H1 (cell line): Measurements from ENCODE around the gene INSIG1. TPM values are rescaled to one million over a fixed set of nuclear protein-coding genes. Genes with fewer than 3 reads are reported as not detected.

ENCODE experiments used
- CTCF ChIA-PET: fragments of 300-600 bp; sonication (Branson Sonifier 250); formaldehyde crosslinking; loops from one replicate; lab custom pipeline; 2021; ENCODE audit not compliant: partially characterized antibody; lab: Charles Lee
- POLR2A ChIA-PET: fragments of 300-600 bp; sonication (Branson Sonifier 250); formaldehyde crosslinking; loops from one replicate; lab custom pipeline; 2021; ENCODE audit warnings: inconsistent platforms; ENCODE audit not compliant: partially characterized antibody; lab: Charles Lee
- DNase-seq, 2 experiments: peaks; one replicate each; pipeline versions ENCODE4 v3.0.0 to v3.0.0-alpha.2; 2010 to 2022; ENCODE audit warnings: low spot score in 2 of 2, low read depth in 1 of 2, mixed read lengths in 1 of 2
- FAIRE-seq: peaks from 2 replicates; lab custom pipeline; 2011; peaks lifted over from hg19 to GRCh38; lab: Jason Lieb, UNC
- H2AFZ ChIP-seq: 2 replicates; pipeline ENCODE4 v1.8.1; 2012; ENCODE audit warnings: low read length, inconsistent platforms
- H2AK5ac ChIP-seq: 2 replicates; pipeline ENCODE4 v1.6.1; 2013; ENCODE audit warnings: low read depth, low read length
- H2BK120ac ChIP-seq: replicated peaks from 2 replicates; pipeline ENCODE3; 2013; ENCODE audit warnings: low read depth, low read length, inconsistent platforms
- H2BK12ac ChIP-seq: 2 replicates; pipeline ENCODE4 v1.6.1; 2013; ENCODE audit warnings: low read depth, low read length
- H2BK15ac ChIP-seq: 2 replicates; pipeline ENCODE4 v1.6.1; 2013; ENCODE audit warnings: low read length
- H2BK20ac ChIP-seq: 2 replicates; pipeline ENCODE4 v1.6.1; 2013; ENCODE audit warnings: low read length
- H2BK5ac ChIP-seq: 2 replicates; pipeline ENCODE4 v1.6.1; 2013; ENCODE audit warnings: low read depth, low read length
- H3K14ac ChIP-seq: 2 replicates; pipeline ENCODE4 v1.6.1; 2013; ENCODE audit warnings: inconsistent platforms; ENCODE audit not compliant: insufficient read length
- H3K18ac ChIP-seq: 2 replicates; pipeline ENCODE4 v1.6.1; 2013; ENCODE audit warnings: low read length; ENCODE audit errors: extremely low read depth
- H3K23ac ChIP-seq: 2 replicates; pipeline ENCODE4 v1.6.1; 2013; ENCODE audit warnings: inconsistent platforms; ENCODE audit not compliant: insufficient read length
- H3K23me2 ChIP-seq: 2 replicates; pipeline ENCODE4 v1.6.1; 2013; ENCODE audit warnings: low read depth, low read length
- H3K27ac ChIP-seq: 2 replicates; pipeline ENCODE4 v1.6.1; 2011; ENCODE audit warnings: low read depth, low read length, inconsistent platforms
- H3K27me3 ChIP-seq, 4 experiments: replicated peaks in 1 of 4; 1 replicate in 1 of 4; 2 replicates in 3 of 4; pipeline versions ENCODE4 v1.6.1 to v1.8.1; 2011 to 2013; ENCODE audit warnings: low read length in 3 of 4, mild to moderate bottlenecking in 3 of 4, inconsistent platforms in 2 of 4, mixed read lengths in 2 of 4, moderate library complexity in 1 of 4; ENCODE audit not compliant: control insufficient read depth in 3 of 4, insufficient read depth in 3 of 4; ENCODE audit errors: extremely low read depth in 1 of 4
- H3K36me3 ChIP-seq, 4 experiments: 2 replicates each; pipeline versions ENCODE4 v1.6.1 to v1.8.1; 2011 to 2013; ENCODE audit warnings: mild to moderate bottlenecking in 4 of 4, low read length in 3 of 4, moderate library complexity in 2 of 4, control low read depth in 1 of 4, inconsistent platforms in 1 of 4; ENCODE audit not compliant: insufficient read depth in 4 of 4, control insufficient read depth in 2 of 4
- H3K4ac ChIP-seq: replicated peaks from 2 replicates; pipeline ENCODE3; 2013; ENCODE audit warnings: low read length, low read depth, mixed read lengths, inconsistent platforms; ENCODE audit not compliant: insufficient read length
- H3K4me1 ChIP-seq, 4 experiments: replicated peaks in 1 of 4; 1 replicate in 1 of 4; 2 replicates in 3 of 4; pipeline versions ENCODE4 v1.6.1 to v1.8.1; 2011 to 2013; ENCODE audit warnings: low read length in 3 of 4, inconsistent platforms in 2 of 4, mixed read lengths in 1 of 4; ENCODE audit not compliant: insufficient read depth in 4 of 4, control insufficient read depth in 3 of 4
- H3K4me2 ChIP-seq, 2 experiments: 2 replicates each; pipeline versions ENCODE4 v1.6.1 to v1.8.1; 2011 to 2013; ENCODE audit warnings: low read depth in 2 of 2, low read length in 2 of 2, control low read depth in 1 of 2, inconsistent platforms in 1 of 2, mild to moderate bottlenecking in 1 of 2; ENCODE audit not compliant: insufficient read depth in 1 of 2
- H3K4me3 ChIP-seq, 4 experiments: fragments of 200-600, 300-600 bp in 1 of 4; sonication (generic), shearing (Covaris generic), sonication (Bioruptor Twin) in 1 of 4; 2 replicates each; pipeline versions ENCODE4 v1.5.1 to v1.8.1; 2011 to 2016; ENCODE audit warnings: low read length in 4 of 4, low read depth in 3 of 4, control low read depth in 2 of 4, inconsistent platforms in 2 of 4, mild to moderate bottlenecking in 2 of 4, mixed read lengths in 1 of 4, moderate library complexity in 1 of 4; ENCODE audit not compliant: insufficient read depth in 2 of 4; ENCODE audit errors: extremely low read depth in 1 of 4
- H3K56ac ChIP-seq: replicated peaks from 2 replicates; pipeline ENCODE3; 2013; ENCODE audit warnings: low read depth, mild to moderate bottlenecking, mixed read lengths, low read length, inconsistent platforms; ENCODE audit not compliant: insufficient read length
- H3K79me1 ChIP-seq: 2 replicates; pipeline ENCODE4 v1.6.1; 2013; ENCODE audit warnings: low read depth, low read length, control low read depth
- H3K79me2 ChIP-seq, 2 experiments: 2 replicates each; pipeline versions ENCODE4 v1.6.1 to v1.8.1; 2012 to 2013; ENCODE audit warnings: low read length in 2 of 2, mild to moderate bottlenecking in 2 of 2, inconsistent platforms in 1 of 2; ENCODE audit not compliant: insufficient read depth in 2 of 2, control insufficient read depth in 1 of 2
- H3K9ac ChIP-seq, 4 experiments: replicated peaks in 1 of 4; 1 replicate in 1 of 4; 2 replicates in 3 of 4; pipeline versions ENCODE4 v1.6.1 to v1.8.1; 2011 to 2013; ENCODE audit warnings: low read depth in 3 of 4, low read length in 3 of 4, control low read depth in 2 of 4, mild to moderate bottlenecking in 2 of 4, moderate library complexity in 2 of 4, inconsistent platforms in 1 of 4; ENCODE audit errors: extremely low read depth in 1 of 4
- H3K9me3 ChIP-seq, 2 experiments: 2 replicates each; pipeline versions ENCODE4 v1.6.1 to v1.8.1; 2012 to 2013; ENCODE audit warnings: mild to moderate bottlenecking in 2 of 2, moderate library complexity in 2 of 2, control low read depth in 1 of 2, inconsistent platforms in 1 of 2, low read depth in 1 of 2, low read length in 1 of 2, mixed read lengths in 1 of 2; ENCODE audit not compliant: insufficient read depth in 2 of 2
- H4K20me1 ChIP-seq, 2 experiments: replicated peaks in 1 of 2; 2 replicates each; pipeline versions ENCODE3 to v1.8.1; 2011 to 2013; ENCODE audit warnings: inconsistent platforms in 2 of 2, low read length in 2 of 2, mild to moderate bottlenecking in 1 of 2; ENCODE audit not compliant: insufficient read depth in 2 of 2, control insufficient read depth in 1 of 2
- H4K5ac ChIP-seq: 2 replicates; pipeline ENCODE4 v1.6.1; 2013; ENCODE audit warnings: low read length, low read depth, mixed read lengths, inconsistent platforms; ENCODE audit not compliant: insufficient read length
- H4K8ac ChIP-seq: 2 replicates; pipeline ENCODE4 v1.8.0; 2013; ENCODE audit warnings: mild to moderate bottlenecking, moderate library complexity, low read length, inconsistent platforms; ENCODE audit not compliant: insufficient read depth; ENCODE audit errors: extremely low read depth
- H4K91ac ChIP-seq: replicated peaks from 2 replicates; pipeline ENCODE3; 2013; ENCODE audit warnings: low read length, mixed read lengths, inconsistent platforms; ENCODE audit not compliant: insufficient read length
- GTF2F1 ChIP-seq: IDR thresholded peaks from 2 replicates; pipeline ENCODE4 v1.6.1; 2012; ENCODE audit warnings: low read depth, low read length, improper control_type of control experiment, borderline replicate concordance
- WGBS, 2 experiments: shearing (Covaris generic) in 1 of 2; methylation state at CpG; one replicate each; pipeline versions ENCODE4 v1.1.6 to v1.1.7; 2013 to 2015; ENCODE audit warnings: low lambda C conversion rate in 2 of 2, mixed read lengths in 2 of 2, inconsistent platforms in 1 of 2, low coverage in 1 of 2, missing lambda C conversion rate in 1 of 2; ENCODE audit not compliant: insufficient replicate concordance in 2 of 2, insufficient coverage in 1 of 2, insufficient read length in 1 of 2; ENCODE audit errors: extremely low coverage in 1 of 2, missing lambda C conversion rate in 1 of 2; 5-methylcytosine and 5-hydroxymethylcytosine counted together
- polyA plus RNA-seq, 7 experiments: library from polyadenylated mRNA; depleted of rRNA in 3 of 7; stranded (reverse) in 5 of 7; unstranded in 2 of 7; fragments of >200 nt in 5 of 7; fragments of 200-250 nt in 2 of 7; gene quantifications; 1 replicate in 5 of 7; 2 replicates in 1 of 7; 4 replicates in 1 of 7; pipeline versions ENCODE4 v1.2.1 to v1.2.3, GENCODE V29; 2011 to 2013; ENCODE audit warnings: missing spikeins in 2 of 7, mixed read lengths in 2 of 7
- total RNA-seq: library from RNA; stranded (reverse); fragmentation: NEBNext Ultra II Directional; extraction: Animal tissue kit (Norgen Biotek cat#: 25700); gene quantifications from 2 replicates; pipeline ENCODE4 v1.2.1, GENCODE V29; 2021

The INSIG1 gene
- total and polyA plus RNA-seq, 2 of the 8 experiments (the other 6 are each of a cell fraction or from before 2014, with no cell fraction given) = 40.0 to 58.4 TPM

- H3K79me1 ChIP-seq = no peaks in the 10 kb centered on the region
- H3K9ac ChIP-seq = no peak overlapping the region
- H3K18ac ChIP-seq = no peak overlapping the region
- H3K27me3 ChIP-seq = no peaks in the 10 kb centered on the region
- ChIA-PET POLR2A (no interaction called here), CTCF (no interaction called here)
- H2BK12ac ChIP-seq = no peak overlapping the region
- H3K36me3 ChIP-seq = no peaks in the 10 kb centered on the region
- H3K4me2 ChIP-seq = no peak overlapping the region
- no peak overlapping the region for H3K4ac ChIP-seq
- no peaks in the 10 kb centered on the region for H4K20me1 ChIP-seq
- H3K23ac ChIP-seq = no peak overlapping the region
- no peak overlapping the region for H4K8ac ChIP-seq
- DNase-seq (no peak), FAIRE-seq (no peak)
- H2BK5ac ChIP-seq = no peak overlapping the region
- no peak overlapping the region for H3K27ac ChIP-seq
- H2BK15ac ChIP-seq = no peak overlapping the region
- 84% methylated on average over 7 of the region's 7 CpGs; no CpG with 5 or more reads in 1 of the 2 experiments for WGBS, 2 experiments
- no peak overlapping the region for H4K91ac ChIP-seq
- H3K9me3 ChIP-seq = no peaks in the 10 kb centered on the region; a peak in 1 of 4 replicates
- H3K79me2 ChIP-seq = no peaks in the 10 kb centered on the region
- TF ChIP-seq GTF2F1 = no peak
- no peak overlapping the region for H3K56ac ChIP-seq
- H3K23me2 ChIP-seq = no peaks in the 10 kb centered on the region
- no peak overlapping the region for H2BK20ac ChIP-seq
- no peak overlapping the region for H3K4me3 ChIP-seq
- no peak overlapping the region for H4K5ac ChIP-seq
- no peaks in the 10 kb centered on the region for H3K4me1 ChIP-seq
- H2AFZ ChIP-seq = no peak overlapping the region
- no peak overlapping the region for H2AK5ac ChIP-seq
- no peak overlapping the region for H3K14ac ChIP-seq
- no peak overlapping the region for H2BK120ac ChIP-seq
Measured at GRCh38 chr7:155251831-155252230, 45.8 kb upstream of the INSIG1 start.
